Measurements from ENCODE around the gene LRRK1.

Gene LRRK1

DNA sequence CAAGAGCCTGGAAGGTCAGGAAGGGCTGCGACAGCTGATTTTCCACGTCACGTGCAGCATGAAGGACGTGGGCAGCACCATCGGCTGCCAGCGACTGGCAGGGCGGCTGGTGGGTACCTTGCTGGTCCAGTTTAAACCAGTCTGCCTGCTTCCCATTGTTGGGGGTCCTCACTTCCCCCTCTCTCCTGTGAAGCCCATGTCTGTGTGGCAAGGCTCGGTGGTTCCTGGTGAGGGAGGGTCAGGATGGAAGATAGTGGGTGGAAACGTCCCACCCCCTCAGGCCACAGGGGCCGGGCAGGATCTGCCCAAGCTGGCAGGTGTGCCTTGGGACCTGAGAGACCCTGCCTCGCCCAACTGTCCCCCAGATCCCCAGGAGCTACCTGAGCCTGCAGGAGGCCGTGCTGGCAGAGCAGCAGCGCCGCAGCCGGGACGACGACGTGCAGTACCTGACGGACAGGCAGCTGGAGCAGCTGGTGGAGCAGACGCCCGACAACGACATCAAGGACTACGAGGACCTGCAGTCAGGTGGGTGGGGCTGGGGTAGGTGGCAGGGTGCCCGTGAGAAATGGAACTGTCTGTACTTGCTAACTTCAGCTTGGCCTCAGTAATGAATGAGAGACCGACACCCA is 108.2 kb downstream of the LRRK1 start:
- no peak for DNase-seq

DNA sequence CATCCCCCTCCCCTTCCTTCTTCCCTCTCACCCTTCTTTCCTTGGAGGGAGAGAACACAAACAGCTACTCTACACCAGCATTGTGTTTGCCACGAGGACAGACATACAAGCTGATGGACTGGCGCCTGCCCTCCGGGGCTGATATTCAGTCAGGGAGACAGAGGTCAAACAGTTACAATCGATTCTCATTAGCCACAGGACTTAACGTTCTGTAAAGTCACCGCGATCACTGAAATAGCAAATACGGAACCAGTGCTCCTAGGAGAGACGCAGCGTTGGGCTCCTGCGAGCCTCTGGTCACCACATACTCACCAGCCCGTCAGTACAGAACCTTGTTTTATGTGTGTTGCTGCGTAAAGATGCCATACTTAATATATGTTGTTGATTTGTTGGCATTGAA is 108.8 kb downstream of the LRRK1 start:
- no peak for DNase-seq

DNA sequence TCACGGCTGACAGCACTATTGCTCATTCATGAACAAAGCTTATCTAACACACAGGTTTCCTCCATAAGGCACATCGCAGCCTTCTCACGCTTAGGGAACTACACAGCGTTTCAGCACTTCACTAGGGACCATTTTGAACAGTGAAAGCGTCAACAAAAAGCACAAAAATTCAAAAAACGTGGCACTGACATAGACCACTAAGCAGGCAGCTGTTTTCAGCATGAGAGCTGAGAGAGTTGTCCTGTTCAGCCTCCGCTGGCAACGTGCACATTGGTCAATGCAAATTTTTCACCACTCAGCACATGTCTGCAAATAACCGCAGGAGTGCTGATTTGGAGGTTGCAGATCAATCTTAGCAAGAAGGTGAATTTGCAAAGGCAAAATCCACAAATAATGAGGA is 109.2 kb downstream of the LRRK1 start:
- DNase-seq = no peak

DNA sequence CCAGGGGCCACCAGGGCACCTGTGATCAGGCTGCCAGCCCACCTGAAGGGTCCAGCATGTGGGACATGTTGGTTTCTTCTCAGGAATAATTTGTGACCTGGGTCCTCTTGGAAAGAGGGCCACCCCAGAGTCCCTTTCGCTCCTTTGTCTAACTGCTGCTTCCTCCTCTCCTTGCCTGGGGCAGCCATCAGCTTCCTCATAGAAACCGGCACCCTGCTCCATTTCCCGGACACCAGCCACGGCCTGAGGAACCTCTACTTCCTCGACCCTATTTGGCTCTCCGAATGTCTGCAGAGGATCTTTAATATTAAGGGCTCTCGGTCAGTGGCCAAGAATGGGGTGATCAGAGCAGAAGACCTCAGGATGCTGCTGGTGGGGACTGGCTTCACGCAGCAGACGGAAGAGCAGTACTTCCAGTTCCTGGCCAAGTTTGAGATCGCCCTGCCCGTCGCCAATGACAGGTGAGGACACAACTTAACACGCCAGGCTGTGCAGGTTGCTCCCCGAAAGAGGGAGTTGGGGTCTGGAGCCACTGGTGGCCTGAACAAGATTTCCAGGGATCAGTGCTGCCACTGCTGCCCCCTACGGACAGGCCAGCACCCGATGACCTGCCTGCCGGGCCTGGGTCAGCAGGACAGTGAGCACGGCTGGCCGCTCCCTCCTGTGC is 109.7 kb downstream of the LRRK1 start:
- no peak for DNase-seq

DNA sequence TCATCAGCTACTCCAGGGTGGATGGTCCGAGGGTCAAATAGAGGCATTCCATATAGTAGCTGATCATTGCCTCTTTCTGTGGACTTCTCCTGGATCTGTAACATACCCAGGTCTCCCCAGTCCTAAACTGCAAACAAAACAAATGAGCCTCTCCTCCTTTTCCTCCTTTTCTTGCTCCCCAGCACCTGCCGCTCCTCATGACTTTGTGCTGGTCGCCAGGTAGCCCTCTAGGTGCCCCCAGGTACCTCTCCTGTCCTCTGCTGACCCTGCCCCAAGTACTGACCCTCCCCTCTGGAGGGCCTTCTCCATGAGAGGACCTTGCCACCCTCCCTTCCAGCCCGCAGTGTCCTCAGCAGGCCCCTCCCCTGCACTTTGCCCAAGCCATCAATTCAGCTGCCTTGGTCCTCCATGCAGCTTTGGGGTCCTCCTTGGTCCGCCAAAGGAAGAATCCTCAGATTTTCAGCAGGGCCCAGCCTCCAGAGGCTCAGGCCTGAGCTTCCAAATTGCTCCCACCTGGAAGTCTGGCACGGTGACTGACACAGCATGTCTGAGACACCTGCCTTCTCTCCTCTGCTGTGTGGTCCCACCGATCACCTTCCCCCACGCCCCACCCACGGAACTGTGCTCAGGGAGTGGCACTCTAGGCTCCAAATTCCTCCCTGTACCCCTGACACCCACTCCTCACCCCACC is 111.0 kb downstream of the LRRK1 start:
- DNase-seq = no peak

DNA sequence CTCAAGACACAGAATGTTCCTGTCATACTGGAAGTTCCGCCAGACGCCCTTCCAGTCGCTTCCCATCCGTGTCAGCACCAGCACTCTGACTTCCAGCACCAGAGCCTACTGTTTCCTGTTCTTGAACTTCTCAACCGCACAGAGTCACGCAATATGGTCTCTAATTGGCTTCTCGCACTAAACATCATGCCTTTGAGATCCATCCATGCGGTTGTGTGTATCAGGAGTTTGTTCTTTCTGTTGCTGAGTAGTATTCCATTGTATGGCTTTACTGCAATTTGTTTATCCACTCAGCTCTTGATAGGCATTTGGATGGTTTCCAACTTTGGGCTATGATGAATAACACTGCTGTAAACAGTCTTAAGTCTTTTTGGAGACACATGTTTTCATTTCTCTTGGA is 112.1 kb downstream of the LRRK1 start:
- no peak for DNase-seq

DNA sequence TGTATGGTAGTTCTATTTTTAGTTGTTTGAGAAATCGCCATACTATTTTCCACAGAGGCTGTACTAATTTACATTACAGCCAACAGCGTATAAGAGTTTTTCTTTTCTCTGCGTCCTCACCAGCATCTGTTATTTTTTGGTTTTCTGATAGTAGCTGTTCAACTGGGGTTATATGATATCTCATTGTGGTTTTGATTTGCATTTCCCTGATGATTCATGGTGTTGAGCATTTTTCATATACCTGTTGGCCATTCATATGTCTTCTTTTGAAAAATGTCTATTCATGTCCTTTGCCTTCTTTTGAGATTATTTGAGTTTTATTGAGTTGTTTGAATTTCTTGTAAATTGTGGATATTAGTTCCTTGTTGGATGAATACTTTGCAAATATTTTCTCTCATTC is 114.6 kb downstream of the LRRK1 start:
- DNase-seq = no peak

DNA sequence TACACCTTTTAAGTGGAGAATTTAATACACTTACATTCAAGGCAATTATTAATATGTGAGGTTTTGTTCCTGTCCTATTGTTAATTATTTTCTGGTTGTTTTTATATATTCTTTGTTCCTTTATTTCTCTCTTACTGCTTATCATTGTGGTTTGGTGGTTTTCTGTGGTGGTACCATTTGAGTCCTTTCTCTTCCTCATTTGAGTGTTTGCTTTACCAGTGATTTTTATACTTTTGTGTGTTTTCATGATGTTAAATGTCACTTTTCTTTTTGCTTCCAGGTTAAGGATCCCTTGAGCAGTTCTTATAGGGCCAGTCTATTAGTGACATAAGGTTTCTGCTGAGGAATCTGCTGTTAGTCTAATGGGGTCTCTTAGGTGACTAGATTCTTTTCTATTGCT is 116.5 kb downstream of the LRRK1 start:
- no peak for DNase-seq

DNA sequence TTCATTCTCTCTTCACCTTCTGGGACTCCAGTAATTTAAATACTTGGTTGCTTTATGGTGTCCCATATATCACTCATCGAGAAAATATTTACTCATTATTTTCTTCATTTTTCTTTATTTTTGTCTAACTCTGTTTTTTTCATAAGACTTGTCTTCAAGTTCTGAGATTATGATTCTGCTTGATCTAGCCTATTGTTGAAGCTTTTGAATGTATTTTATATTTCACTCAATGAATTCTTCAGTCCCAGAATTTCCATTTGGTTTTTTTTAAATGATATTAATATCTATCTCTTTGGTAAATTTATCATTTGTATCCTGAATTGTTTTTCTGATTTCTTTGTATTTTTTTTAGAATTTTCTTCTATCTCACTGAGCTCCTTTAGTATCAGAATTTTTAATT is 117.0 kb downstream of the LRRK1 start:
- DNase-seq = no peak

DNA sequence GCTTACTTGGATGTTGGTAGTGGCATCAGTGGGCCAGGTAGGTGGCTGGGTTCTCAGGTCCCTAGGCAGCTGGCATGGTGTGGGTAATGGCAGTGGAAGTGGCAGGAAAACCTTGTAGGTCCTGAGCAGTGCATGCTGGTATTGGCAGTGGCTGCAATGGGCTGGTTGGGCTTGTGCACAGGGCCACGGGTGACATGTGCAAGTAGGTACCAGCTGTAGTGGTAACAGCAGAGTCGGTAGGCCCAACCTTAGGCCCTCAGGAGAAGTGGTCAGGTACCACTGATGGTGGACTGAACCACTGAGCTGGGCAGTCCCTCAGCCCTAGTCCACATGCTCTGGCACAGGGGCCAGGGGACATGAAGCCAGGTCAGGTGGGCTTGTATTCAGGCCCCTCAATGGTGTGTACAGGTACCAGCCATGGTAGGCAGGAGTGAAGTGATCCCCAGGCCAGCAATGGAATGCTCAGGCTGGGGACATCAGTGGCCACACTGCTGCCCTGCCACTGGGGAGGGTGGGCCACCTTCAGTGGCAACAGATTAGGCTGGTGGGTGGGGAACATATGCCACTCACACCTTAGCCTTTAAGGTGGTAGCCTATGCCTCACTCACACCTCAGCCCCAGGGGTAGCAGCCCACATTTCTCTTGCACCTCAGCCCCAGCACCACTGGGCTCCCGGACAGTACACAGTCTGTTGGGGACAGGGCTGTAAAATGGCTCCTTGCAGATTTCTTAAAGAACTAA is 118.1 kb downstream of the LRRK1 start:
- no peak for DNase-seq

DNA sequence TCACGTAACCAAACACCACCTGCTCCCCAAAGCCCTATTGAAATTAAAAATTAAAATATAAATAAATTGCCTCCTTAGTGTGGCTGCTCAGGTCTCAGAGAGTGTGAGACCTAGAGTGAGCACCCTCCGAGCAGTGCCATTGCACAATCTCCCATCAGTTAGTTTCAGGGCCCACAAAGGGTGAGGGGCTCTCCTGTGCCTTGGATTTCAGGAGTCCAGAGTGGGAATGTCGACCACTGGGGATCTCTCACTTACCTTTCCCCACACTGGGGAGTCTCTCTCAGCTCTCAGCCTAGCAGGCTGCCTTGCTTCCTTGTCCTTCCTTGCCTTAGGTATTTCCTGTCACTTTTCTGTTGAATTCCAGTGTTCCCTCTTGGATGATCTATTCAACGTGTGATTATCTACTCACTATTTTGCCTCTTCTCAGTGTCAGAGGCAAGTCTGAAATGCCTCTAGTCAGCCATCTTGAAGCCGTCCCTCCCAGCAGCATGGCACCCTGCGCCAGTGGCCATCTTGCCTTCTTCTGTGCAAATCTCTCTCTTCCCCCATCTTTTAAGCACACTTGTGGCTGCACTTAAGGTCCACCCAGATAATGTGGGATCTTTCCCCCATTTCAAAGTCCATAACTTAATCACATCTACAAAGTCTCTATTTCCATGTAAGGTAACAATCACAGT is 119.3 kb downstream of the LRRK1 start:
- DNase-seq = no peak

DNA sequence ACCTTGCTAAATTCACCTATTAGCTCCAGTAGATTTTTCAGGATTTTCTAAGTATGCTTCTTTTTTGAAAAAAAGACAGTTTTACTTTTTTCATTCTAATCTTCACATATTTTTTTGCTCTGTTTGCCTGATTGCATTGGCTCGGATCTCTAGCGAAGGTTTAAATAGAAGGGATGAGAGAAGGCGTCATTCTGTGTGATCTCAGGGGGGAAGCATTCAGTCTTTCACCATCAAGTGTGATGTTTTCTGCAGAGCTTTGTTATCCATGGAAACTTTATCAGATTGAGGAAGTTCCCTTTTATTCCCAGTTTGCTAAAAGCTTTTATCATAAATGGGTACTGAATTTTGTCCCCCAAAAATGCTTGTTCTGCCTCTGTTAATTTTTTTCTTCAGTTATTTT is 120.3 kb downstream of the LRRK1 start:
- no peak for DNase-seq

DNA sequence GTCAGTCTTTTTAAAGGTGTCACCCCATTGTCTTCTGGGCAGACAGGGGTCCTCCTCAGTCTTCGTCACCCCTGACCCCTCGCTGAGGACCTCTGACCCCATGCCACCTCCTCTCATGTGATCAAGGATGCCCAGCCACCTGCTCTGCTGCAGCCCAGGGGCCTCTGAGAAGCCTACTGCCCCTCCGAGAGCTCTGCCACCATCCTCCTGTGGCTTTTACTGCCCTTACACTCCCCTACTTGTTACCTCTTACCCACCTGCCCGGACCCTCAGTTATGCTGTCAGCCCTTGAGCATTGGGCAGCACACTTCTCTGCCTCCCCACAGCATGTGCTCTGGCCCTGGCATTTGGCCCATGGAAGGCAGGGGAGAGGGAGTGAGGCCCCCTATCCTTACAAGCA is 123.2 kb downstream of the LRRK1 start:
- DNase-seq = no peak

DNA sequence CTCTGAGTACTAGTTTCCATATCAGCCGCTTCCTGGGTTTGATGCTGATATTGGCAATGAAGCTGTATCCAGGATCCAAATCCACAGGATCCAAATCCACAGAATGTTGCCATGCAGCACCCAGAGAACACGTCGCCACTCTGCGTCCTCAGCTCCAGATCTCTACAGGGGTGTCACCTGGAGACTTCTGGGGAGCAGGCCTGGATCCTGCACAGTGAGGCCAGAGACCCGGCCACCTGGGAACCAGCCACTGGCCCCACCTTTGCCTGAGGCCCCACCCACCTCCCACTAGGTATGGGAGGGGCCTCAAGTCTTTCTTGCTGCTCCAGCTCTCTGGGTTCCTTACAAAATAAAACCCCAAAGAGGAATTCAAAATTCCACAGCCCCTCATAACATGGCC is 123.9 kb downstream of the LRRK1 start:
- no peak for DNase-seq

DNA sequence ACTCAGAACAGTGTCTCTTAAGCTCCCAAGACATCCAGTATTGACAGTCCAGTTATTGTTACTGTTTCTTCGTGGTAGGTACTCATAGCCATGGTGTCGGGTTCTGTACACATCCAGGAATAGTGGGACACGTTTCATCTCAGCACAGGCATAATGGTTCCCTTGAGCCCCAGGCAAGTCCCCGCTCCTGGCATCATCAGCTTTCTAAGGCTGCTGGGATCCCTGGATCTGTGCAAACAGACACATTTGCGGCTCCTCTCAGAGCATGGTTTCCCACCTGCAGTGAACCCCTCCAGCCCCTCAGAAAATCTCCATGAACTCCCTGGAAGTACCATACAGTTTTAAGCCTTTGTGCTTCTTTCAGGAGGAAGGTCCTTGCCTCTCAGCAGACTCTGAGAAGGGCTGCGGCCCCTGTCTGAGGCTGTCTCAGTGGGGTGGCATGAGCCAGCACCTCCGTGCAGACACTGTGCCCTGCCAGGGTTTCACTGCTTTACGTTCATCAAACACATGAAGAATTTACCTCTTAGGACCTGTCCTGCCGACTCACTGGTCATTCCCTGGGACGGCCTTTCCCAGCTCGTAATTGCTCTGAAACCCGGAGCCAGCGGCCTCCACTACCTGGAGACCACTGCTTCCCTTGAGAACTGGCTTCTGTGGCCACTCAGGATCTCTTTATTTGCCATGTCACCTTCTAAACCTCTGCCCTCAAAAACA is 124.9 kb downstream of the LRRK1 start:
- no peak for DNase-seq

DNA sequence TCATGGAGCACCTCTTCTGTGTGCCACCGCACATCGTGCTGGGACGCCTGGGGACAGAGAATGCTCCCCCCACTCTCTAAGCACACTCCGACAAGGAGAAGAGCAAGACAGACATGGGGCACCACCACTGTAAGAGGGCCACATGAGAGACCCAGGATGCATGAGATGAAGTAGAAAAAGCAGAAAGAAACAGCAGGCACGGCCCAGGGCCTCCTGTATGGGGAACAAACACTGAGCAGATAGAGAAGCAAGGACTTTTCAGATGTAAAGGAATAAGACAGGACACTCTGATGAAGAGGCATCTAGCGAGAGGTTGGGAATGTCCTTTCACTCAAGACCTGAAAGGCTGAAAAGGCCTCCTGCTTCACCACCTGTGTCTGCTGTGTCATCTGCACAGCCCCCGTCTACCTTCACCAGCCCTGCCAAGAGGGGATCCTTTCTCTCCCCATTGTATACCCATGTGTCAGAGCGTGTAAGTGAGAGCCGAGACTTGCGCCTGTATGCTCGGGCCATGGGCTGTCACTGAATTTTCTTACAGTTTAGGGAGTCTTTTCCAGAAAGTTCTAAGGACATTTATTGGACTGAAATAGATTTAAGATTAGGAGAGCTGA is 125.6 kb downstream of the LRRK1 start:
- no peak for DNase-seq

DNA sequence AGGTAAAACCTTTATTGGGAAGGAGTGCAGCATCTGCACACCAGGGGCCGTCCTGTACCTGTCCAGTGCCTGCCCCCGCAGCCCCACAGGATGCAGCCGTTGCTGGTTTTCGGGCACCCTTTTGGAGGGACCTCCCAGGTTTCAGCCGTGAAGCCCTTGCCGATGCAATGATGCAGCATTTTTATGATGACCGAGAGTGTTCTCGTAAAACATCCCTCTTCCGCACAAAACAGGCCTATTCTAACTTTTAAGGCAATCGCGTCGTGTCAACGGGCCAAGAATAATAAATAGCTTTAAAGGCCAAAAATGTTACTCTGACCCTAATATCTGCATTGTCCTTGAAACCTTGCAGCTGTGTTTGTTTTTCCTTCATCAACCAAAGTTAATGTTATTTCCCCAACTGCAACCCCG is 126.1 kb downstream of the LRRK1 start:
- DNase-seq = no peak

DNA sequence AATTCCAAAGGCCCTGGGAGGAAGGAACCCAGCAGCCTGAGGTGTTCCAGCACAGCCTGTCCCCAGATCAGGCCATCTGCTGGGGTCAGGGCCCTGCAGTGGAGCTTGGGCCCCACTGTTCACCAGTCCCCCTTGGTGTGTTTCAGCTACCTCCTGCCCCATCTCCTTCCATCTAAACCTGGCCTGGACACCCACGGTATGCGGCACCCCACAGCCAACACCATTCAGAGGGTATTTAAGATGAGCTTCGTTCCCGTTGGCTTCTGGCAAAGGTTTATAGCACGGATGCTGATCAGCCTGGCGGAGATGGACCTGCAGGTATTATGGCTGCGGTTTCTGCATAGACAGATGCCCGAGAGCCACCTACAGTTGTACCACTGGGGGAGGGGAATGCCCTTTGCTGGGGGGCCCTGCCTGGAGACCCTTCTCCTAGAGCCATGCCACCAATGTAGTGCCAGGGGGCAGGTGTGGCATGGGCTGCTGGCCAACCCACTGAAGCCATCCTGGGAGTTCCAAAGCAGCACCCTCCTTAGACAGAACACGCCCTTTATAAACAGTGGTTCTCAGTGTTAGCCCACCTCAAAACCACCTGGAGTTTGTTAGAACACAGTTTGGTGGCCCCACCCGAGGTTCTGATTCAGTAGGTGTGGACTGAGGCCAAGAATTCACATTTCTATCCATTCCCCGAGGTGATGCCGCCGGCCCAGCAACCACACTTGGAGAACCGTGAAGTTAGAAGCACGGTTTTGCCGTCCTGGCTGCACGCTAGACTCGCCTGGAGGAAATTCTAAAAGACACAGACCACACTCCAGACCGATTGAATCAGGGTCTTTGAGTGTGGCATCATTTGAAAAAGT is 126.9 kb downstream of the LRRK1 start:
- DNase-seq = no peak

DNA sequence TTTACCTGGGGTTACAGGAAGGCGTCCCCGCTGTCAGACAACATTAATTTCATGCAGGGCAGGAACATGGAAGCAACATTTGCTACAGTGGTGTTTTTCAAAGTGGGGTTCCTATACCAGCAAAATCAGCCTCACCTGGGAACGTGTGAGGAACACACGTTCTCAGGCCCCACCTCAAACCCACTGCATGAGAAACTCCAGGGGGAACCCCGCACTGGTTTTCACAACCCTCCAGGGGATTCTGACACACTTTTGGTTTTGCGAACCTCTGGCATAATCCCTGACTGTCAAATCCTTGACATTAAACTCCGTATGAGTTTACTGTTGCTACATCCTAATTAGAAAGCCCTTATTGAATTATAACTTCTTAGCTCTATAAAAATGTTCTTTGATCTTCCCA is 127.7 kb downstream of the LRRK1 start:
- DNase-seq = no peak

DNA sequence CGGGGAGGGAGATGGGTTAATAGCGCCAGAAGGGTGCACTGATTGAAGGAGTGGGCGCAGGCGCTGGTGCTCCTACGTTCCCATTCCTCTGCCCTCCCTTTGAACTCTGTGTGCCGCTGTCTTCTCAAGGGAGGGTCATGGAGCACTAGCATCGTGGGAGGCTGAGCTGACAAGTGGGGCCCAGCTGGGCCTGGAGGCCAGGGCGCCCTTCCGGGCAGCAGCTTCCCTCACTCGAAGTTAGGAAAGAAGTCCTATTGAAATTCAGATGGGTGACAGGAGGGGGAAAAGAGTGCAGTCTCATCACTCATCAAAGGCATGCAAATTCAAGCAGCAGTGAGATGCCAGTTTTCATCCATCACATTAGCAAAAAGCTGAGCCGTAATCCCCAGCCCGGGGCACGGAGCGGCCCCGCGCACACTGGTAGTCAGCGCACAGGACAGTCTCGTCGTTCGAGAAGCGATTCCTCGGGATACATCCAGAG is 128.2 kb downstream of the LRRK1 start:
- no peak for DNase-seq

DNA sequence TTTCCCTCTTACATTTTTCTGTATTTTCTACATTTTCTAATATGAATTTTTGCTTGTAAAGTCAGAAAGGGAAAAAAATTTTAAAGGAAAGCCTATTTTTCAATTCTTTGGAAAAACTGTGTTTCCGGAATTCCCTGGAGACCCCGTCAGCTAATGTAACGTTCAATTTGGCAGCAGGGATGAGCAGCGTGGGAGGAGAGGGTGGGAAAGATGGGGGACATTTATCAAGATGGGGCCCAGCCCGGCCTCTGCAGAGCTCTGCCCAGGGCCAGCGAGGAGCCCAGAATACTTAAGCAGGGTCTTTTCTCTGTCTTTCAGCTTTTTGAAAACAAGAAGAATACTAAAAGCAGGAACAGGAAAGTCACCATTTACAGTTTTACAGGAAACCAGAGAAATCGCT is 129.0 kb downstream of the LRRK1 start:
- no peak for DNase-seq
